GM18907 (cell line): Measurements from ENCODE around the gene CCDC150.
"Not testable (repeated sequence)": the region's sequence is repeated elsewhere in the genome, so short reads cannot be mapped to it uniquely, and the experiment has no call there.

Experiments used
- ATAC-seq: cut with Tn5 transposase; IDR thresholded peaks from one replicate; pipeline ENCODE4 v1.9.1; 2021; ENCODE audit warnings: mild to moderate bottlenecking, moderate library complexity; ENCODE audit not compliant: unreplicated experiment

The CCDC150 gene

GRCh38 chr2:196703695-196704094 is 64.2 kb downstream of the CCDC150 start:
- ATAC-seq: no peak

- ATAC-seq: not testable (repeated sequence)
Observed at GRCh38 chr2:196710056-196710455, 70.5 kb downstream of the CCDC150 start.

- ATAC-seq: no peak
Observed at GRCh38 chr2:196711625-196712024, 72.1 kb downstream of the CCDC150 start.

- ATAC-seq: no peak
Observed at GRCh38 chr2:196712867-196713266, 73.4 kb downstream of the CCDC150 start.

- no peak for ATAC-seq
Observed at GRCh38 chr2:196718419-196719109, 79.0 kb downstream of the CCDC150 start.

- ATAC-seq: peak; percentile 93
Observed at GRCh38 chr2:196719110-196719872, 79.8 kb downstream of the CCDC150 start.

GRCh38 chr2:196723571-196723970 is 84.1 kb downstream of the CCDC150 start:
- no peak for ATAC-seq

- no peak for ATAC-seq
Observed at GRCh38 chr2:196725218-196725617, 85.7 kb downstream of the CCDC150 start.

- no peak for ATAC-seq
Observed at GRCh38 chr2:196725882-196726281, 86.4 kb downstream of the CCDC150 start.

- no peak for ATAC-seq
Observed at GRCh38 chr2:196729418-196729817, 89.9 kb downstream of the CCDC150 start.

GRCh38 chr2:196736646-196737045 is 97.1 kb downstream of the CCDC150 start:
- not testable (repeated sequence) for ATAC-seq

GRCh38 chr2:196737046-196737445 is 97.5 kb downstream of the CCDC150 start:
- no peak for ATAC-seq

GRCh38 chr2:196739031-196739430 is 99.5 kb downstream of the CCDC150 start:
- no peak for ATAC-seq

- no peak for ATAC-seq
Observed at GRCh38 chr2:196742216-196742615, 102.7 kb downstream of the CCDC150 start.

GRCh38 chr2:196742685-196743084 is 103.2 kb downstream of the CCDC150 start:
- no peak for ATAC-seq

GRCh38 chr2:196743165-196743564 is 103.7 kb downstream of the CCDC150 start:
- ATAC-seq: no peak

- ATAC-seq: no peak
Observed at GRCh38 chr2:196745711-196746110, 106.2 kb downstream of the CCDC150 start.

- no peak for ATAC-seq
Observed at GRCh38 chr2:196747400-196747799, 107.9 kb downstream of the CCDC150 start.

- ATAC-seq: no peak
Observed at GRCh38 chr2:196748123-196748522, 108.6 kb downstream of the CCDC150 start.

- peak; percentile 37 for ATAC-seq
Observed at GRCh38 chr2:196750291-196750923, 110.9 kb downstream of the CCDC150 start.

- ATAC-seq: peak; percentile 96
Observed at GRCh38 chr2:196750977-196751631, 111.6 kb downstream of the CCDC150 start.
